OCI-LY7 (cell line): ENCODE data around the gene KCNC1. TPM values are rescaled to one million over a fixed set of nuclear protein-coding genes. Genes with fewer than 3 reads are reported as not detected.
A peak's percentile ranks its signal among the peaks of the same experiment; 100 is the strongest.

Experiments used
- BruUV-seq: library from RNA; stranded (reverse); fragments of 400-500 nt; replicated peaks from 2 replicates; lab custom pipeline; 2021; lab: Mats Ljungman, UMichigan
- CTCF ChIA-PET: fragments of 300-600 bp; sonication (Branson Sonifier 250); formaldehyde crosslinking; loops from one replicate; lab custom pipeline; 2022; ENCODE audit warnings: antibody characterized with exemption; ENCODE audit not compliant: unreplicated experiment; lab: Charles Lee
- POLR2A ChIA-PET: fragments of 300-600 bp; sonication (Branson Sonifier 250); formaldehyde crosslinking; loops from one replicate; lab custom pipeline; 2022; ENCODE audit warnings: antibody characterized with exemption; lab: Charles Lee
- DNase-seq: peaks from one replicate; pipeline ENCODE4 v3.0.0-alpha.2; 2015; ENCODE audit warnings: low spot score
- H2AFZ ChIP-seq: fragments of 200-600 bp; sonication (generic), shearing (Covaris generic); 2 replicates; pipeline ENCODE4 v1.6.1; 2014; ENCODE audit warnings: mild to moderate bottlenecking, antibody characterized with exemption, low read length, moderate library complexity
- H3K27ac ChIP-seq: fragments of 200-600 bp; sonication (generic); 2 replicates; pipeline ENCODE4 v1.5.1; 2014; ENCODE audit warnings: mixed run types, low read depth, mild to moderate bottlenecking, moderate library complexity, low read length, inconsistent platforms; ENCODE audit not compliant: poor library complexity, severe bottlenecking
- H3K36me3 ChIP-seq: fragments of 200-600 bp; sonication (generic); 2 replicates; pipeline ENCODE4 v1.6.1; 2014; ENCODE audit warnings: mild to moderate bottlenecking, antibody characterized with exemption, low read length, moderate library complexity, mixed read lengths; ENCODE audit not compliant: insufficient read depth
- H3K4me1 ChIP-seq: fragments of 200-600 bp; sonication (generic); 2 replicates; pipeline ENCODE4 v1.5.1; 2014; ENCODE audit warnings: mild to moderate bottlenecking, low read length; ENCODE audit not compliant: insufficient read depth, poor library complexity, severe bottlenecking
- H3K4me2 ChIP-seq: fragments of 200-600 bp; sonication (generic); 2 replicates; pipeline ENCODE4 v1.6.1; 2014; ENCODE audit warnings: mild to moderate bottlenecking, low read length
- H3K4me3 ChIP-seq: fragments of 200-600 bp; sonication (generic); 2 replicates; pipeline ENCODE4 v1.5.1; 2014; ENCODE audit warnings: mild to moderate bottlenecking, low read depth, low read length; ENCODE audit not compliant: poor library complexity, severe bottlenecking
- H3K79me2 ChIP-seq: fragments of 200-600 bp; sonication (generic); 2 replicates; pipeline ENCODE4 v1.6.1; 2016; ENCODE audit warnings: low read depth, mild to moderate bottlenecking, low read length, moderate library complexity, mixed read lengths; ENCODE audit not compliant: insufficient read depth
- H3K9me2 ChIP-seq: fragments of 200-600 bp; sonication (generic); 2 replicates; pipeline ENCODE4 v1.6.1; 2016; ENCODE audit warnings: mild to moderate bottlenecking, low read length, mixed read lengths; ENCODE audit not compliant: insufficient read depth
- H3K9me3 ChIP-seq: fragments of 200-600 bp; sonication (generic); 2 replicates; pipeline ENCODE4 v1.6.1; 2014; ENCODE audit warnings: mild to moderate bottlenecking, mixed run types, low read length, mixed read lengths
- H4K20me1 ChIP-seq: fragments of 200-600 bp; sonication (generic); 2 replicates; pipeline ENCODE4 v1.6.1; 2014; ENCODE audit warnings: mild to moderate bottlenecking, antibody characterized with exemption, low read length, moderate library complexity, mixed read lengths; ENCODE audit not compliant: insufficient read depth
- EZH2phosphoT487 ChIP-seq: fragments of 200-600 bp; sonication (generic); IDR thresholded peaks from 2 replicates; pipeline ENCODE4 v1.6.1; 2018; ENCODE audit warnings: low read depth, borderline replicate concordance, mild to moderate bottlenecking, mixed run types, antibody characterized with exemption, low read length, moderate library complexity, mixed read lengths
- intact Hi-C: fragments of 100-400 bp; cut with micrococcal nuclease; formaldehyde crosslinking; loops from one replicate; pipeline ENCODE4 v1.10.0; 2022; ENCODE audit not compliant: unreplicated experiment
- total RNA-seq, 2 experiments: library from RNA; depleted of rRNA in 1 of 2; stranded (reverse); fragments of >200 nt in 1 of 2; shearing (Covaris generic) in 1 of 2; gene quantifications; 2 replicates each; pipeline ENCODE4 v1.2.3, GENCODE V29; 2014 to 2022
- TF ChIP-seq, protein P1 (sequence below): fragments of 200-600 bp; sonication (generic); conservative IDR thresholded peaks from 2 replicates; pipeline ENCODE4 v1.5.1; 2014; ENCODE audit warnings: mild to moderate bottlenecking, antibody characterized with exemption, low read length, moderate library complexity, mixed read lengths

Gene KCNC1
- total RNA-seq, 2 experiments from 2014 or later: not detected

DNA sequence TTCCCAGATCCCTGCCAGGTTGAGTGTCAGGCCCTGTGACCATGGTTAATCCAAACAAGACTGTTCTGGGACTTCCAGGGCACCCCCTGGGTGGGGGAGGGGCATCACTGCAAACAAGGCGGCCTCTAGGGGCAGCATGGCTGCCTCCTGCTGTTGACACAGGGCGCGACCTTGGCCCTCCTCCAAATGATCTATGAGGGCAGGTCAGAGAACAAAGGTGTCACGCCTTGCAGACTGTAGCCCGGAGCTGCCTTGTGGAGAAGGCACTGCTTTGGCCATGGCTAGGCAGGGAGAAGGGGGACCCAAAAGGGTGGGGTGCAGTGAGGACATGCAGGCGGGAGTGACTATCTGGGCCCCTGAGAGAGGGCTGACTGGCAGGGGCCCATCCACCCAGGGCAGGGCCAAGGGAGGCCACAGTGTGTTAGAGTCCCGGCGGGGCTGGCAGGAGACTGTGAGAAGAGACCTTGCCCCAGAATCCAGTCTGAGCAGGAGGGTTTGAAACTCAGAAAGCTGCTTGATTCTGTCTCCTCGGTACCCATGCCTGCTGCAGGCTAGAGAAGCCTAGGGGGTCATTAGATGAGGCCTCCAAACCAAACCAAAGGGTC, 35.6 kb downstream of the KCNC1 start:
- intact Hi-C loops: no loop called here
- CTCF ChIA-PET: interaction anchor here (0.7 kb wide), 1 partner anchor 41 kb away, joined by 3 read pairs; no protein-coding TSS in a partner anchor

GRCh38 chr11:17770917-17771316, 36.3 kb downstream of the KCNC1 start:
- no peak overlapping the region for H3K4me2 ChIP-seq
- no peak overlapping the region for H3K4me3 ChIP-seq
- no TSS peak for BruUV-seq
- H3K4me1 ChIP-seq: no peaks in the 10 kb centered on the region
- no peak overlapping the region for H3K27ac ChIP-seq
- no peaks in the 10 kb centered on the region for H3K36me3 ChIP-seq
- H3K9me3 ChIP-seq: no peaks in the 10 kb centered on the region
- ChIA-PET POLR2A (no interaction called here), CTCF (interaction anchor here (0.7 kb wide), 1 partner anchor 40 kb away, joined by 3 read pairs; no protein-coding TSS in a partner anchor)
- H3K9me2 ChIP-seq: no peaks in the 10 kb centered on the region
- no peaks in the 10 kb centered on the region for H4K20me1 ChIP-seq
- intact Hi-C loops: no loop called here
- no peak for DNase-seq
- TF ChIP-seq EZH2phosphoT487: no peak
- TF ChIP-seq, protein P1, sequence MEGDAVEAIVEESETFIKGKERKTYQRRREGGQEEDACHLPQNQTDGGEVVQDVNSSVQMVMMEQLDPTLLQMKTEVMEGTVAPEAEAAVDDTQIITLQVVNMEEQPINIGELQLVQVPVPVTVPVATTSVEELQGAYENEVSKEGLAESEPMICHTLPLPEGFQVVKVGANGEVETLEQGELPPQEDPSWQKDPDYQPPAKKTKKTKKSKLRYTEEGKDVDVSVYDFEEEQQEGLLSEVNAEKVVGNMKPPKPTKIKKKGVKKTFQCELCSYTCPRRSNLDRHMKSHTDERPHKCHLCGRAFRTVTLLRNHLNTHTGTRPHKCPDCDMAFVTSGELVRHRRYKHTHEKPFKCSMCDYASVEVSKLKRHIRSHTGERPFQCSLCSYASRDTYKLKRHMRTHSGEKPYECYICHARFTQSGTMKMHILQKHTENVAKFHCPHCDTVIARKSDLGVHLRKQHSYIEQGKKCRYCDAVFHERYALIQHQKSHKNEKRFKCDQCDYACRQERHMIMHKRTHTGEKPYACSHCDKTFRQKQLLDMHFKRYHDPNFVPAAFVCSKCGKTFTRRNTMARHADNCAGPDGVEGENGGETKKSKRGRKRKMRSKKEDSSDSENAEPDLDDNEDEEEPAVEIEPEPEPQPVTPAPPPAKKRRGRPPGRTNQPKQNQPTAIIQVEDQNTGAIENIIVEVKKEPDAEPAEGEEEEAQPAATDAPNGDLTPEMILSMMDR: no peak
- no peaks in the 10 kb centered on the region for H3K79me2 ChIP-seq
- no peak overlapping the region for H2AFZ ChIP-seq

More for the DNA sequence above, 35.6 kb downstream of the KCNC1 start:
- Histone ChIP-seq H3K9me2 (no peaks in the 10 kb centered on the region), H3K79me2 (no peaks in the 10 kb centered on the region), H4K20me1 (no peaks in the 10 kb centered on the region), H3K4me3 (no peak overlapping the region), H2AFZ (no peak overlapping the region), H3K4me1 (no peaks in the 10 kb centered on the region), H3K9me3 (no peaks in the 10 kb centered on the region), H3K36me3 (no peaks in the 10 kb centered on the region), H3K27ac (no peak overlapping the region), H3K4me2 (no peak overlapping the region)
- TF ChIP-seq, protein P1: peak; percentile 55
- TF ChIP-seq EZH2phosphoT487: no peak
- peak; percentile 15 for DNase-seq
- BruUV-seq: no TSS peak
- POLR2A ChIA-PET: no interaction called here

DNA sequence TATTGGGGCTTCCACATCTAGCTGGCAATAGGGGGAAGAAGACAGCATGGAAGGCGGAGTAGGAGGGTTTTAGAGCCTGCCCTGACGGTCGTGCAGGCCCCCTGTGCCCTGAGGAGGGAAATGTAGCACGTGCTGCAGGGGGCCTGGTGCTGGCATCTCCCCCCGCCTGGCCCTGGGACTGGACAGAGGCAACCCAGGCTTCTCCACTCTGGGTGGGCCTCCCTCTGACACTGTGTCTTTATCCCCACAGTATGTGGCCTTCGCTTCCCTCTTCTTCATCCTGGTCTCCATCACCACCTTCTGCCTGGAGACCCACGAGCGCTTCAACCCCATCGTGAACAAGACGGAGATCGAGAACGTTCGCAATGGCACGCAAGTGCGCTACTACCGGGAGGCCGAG, 36.8 kb downstream of the KCNC1 start:
- Histone ChIP-seq H3K27ac (no peak overlapping the region), H4K20me1 (no peaks in the 10 kb centered on the region), H3K4me3 (no peak overlapping the region), H3K9me2 (no peaks in the 10 kb centered on the region), H3K4me2 (no peak overlapping the region), H3K36me3 (no peaks in the 10 kb centered on the region), H3K79me2 (no peaks in the 10 kb centered on the region), H3K9me3 (no peaks in the 10 kb centered on the region), H3K4me1 (no peaks in the 10 kb centered on the region), H2AFZ (no peak overlapping the region)
- intact Hi-C loops: no loop called here
- DNase-seq: no peak
- BruUV-seq: no TSS peak
- TF ChIP-seq, protein P1: no peak
- ChIA-PET POLR2A (no interaction called here), CTCF (no interaction called here)
